ENCODE measurements around the gene DNAJC28. TPM values are rescaled to one million over a fixed set of nuclear protein-coding genes. Genes with fewer than 3 reads are reported as not detected.
"Not testable (repeated sequence)": the region's sequence is repeated elsewhere in the genome, so short reads cannot be mapped to it uniquely, and the experiment has no call there.

DNAJC28 gene
- total RNA-seq, 8 experiments from 2014 or later, result 1.9 to 5.3 (median 2.3) TPM

DNA sequence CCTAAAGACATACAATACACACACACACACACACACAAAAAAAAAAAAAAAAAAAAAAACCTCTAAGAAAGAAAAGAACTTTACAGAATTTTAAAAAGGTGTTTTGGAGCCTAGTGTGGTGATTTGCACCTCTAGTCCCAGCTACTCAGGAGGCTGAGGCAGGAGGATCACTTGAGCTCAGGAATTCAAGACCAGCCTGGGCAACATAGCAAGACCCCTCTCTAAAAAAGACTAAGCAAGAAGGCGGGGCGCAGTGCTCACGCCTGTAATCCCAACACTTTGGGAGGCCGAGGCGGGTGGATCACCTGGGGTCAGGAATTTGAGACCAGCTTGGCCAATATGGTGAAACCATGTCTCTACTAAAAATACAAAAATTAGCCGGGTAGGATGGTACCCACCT is 44.9 kb downstream of the DNAJC28 start:
- ATAC-seq (replicated peaks in 6 of 8); H3K4me3 ChIP-seq; H3K27ac ChIP-seq; H3K4me1 ChIP-seq (replicated peaks in 1 of 2): not testable (repeated sequence)
- 96 to 97% (median 97%) methylated on average over 4 to 6 of the region's 6 CpGs; no CpG with 5 or more reads in 6 of the 10 experiments for WGBS, 10 experiments
- in situ Hi-C loops (cut with MboI; ENCODE audit: low pct_unique_long_range_greater_than_20kb in 2 of 9, low sequenced_read_pairs in 9 of 9, unreplicated experiment in 9 of 9), result loop anchor here in 4 of 9 experiments (10.0 to 25.0 kb wide), 4 partner anchors 242 to 609 kb away; no protein-coding TSS in a partner anchor

- Histone ChIP-seq H3K27ac (no peak overlapping the region), H3K4me3 (no peak overlapping the region), H3K4me1 (replicated peaks in 1 of 2) (no peaks in the 10 kb centered on the region)
- no peak for ATAC-seq (replicated peaks in 6 of 8)
- WGBS, 10 experiments, result 48 to 83% (median 50%) methylated on average over 1 to 2 of the region's 2 CpGs; no CpG with 5 or more reads in 7 of the 10 experiments
- in situ Hi-C loops (cut with MboI; ENCODE audit: low pct_unique_long_range_greater_than_20kb in 2 of 9, low sequenced_read_pairs in 9 of 9, unreplicated experiment in 9 of 9), result loop anchor here in 4 of 9 experiments (10.0 to 25.0 kb wide), 4 partner anchors 240 to 607 kb away; no protein-coding TSS in a partner anchor
Measured at GRCh38 chr21:33444499-33444898, 47.0 kb downstream of the DNAJC28 start.

DNA sequence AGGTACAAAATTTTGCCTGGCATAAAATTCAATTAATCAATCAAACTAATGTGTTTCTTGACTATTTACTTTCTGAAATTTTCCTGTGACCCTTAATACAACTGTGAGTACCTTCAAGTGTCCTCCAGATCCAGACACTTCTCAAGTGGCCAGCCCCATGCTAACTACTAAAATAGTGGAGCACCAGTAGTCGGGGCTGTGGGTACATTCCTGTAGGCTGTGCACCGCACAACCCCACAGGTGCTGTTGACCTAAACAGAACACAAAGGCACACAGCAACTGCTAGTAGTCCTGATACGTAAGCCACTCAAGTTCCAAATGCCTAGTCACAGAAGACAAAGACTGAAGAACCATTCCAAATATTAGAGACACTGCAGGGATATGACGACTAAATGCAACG is 48.3 kb downstream of the DNAJC28 start:
- no peak for ATAC-seq (replicated peaks in 6 of 8)
- in situ Hi-C loops (cut with MboI; ENCODE audit: low pct_unique_long_range_greater_than_20kb in 2 of 9, low sequenced_read_pairs in 9 of 9, unreplicated experiment in 9 of 9), result loop anchor here in 4 of 9 experiments (10.0 to 25.0 kb wide), 4 partner anchors 238 to 606 kb away; no protein-coding TSS in a partner anchor
- Histone ChIP-seq H3K4me1 (replicated peaks in 1 of 2) (no peaks in the 10 kb centered on the region), H3K4me3 (no peak overlapping the region), H3K27ac (no peak overlapping the region)
- 60 to 100% (median 93%) methylated on average over 1 to 5 of the region's 5 CpGs; no CpG with 5 or more reads in 1 of the 10 experiments for WGBS, 10 experiments

DNA sequence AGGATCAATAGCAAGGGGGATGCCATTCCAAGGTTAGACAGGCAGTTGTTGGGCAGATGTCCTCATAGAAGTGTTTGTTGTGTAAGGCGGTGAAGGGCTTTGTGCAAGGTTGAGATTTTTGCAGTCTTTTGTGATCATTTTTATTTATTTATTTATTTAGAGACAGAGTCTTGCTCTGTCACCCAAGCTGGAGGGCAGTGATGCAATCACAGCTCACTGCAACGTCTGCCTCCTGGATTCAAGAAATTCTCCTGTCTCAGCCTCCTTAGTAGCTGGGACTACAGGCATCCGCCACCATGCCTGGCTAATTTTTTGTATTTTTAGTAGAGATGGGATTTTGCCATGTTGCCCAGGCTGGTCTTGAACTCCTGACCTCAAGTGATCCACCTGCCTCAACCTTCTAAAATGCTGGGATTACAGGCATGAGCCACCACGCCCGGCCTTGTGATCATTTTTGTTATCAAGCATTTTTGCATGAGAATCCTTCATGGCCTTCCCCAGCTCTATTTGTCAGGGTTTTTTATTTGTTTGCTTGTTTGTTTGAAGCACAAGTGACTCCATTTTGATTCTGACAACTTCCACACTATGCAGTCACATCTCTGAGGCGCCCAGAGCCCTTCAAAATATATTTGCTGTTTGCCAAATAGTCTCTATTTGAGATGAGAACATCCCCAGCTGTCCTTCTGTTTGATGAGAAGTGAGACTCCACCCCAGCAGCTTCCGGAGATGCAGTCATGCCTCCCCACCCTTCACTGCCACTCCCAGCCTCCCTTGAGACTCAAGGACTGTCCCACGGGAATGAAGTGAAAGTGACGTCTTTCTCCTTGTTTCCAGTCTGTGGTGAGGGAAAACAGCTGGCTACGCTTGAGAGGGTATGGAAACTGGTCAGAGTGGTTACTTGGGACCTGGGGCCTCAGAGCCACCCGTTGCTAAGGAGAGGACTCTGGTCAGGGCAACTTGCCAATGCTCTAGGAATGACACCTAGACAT is 49.7 kb downstream of the DNAJC28 start:
- peak in 7 of 8 experiments; percentile 30 to 94 (median 83) for ATAC-seq (replicated peaks in 6 of 8)
- in situ Hi-C loops (cut with MboI; ENCODE audit: low pct_unique_long_range_greater_than_20kb in 2 of 9, low sequenced_read_pairs in 9 of 9, unreplicated experiment in 9 of 9), result loop anchor here in 4 of 9 experiments (10.0 to 25.0 kb wide), 4 partner anchors 237 to 604 kb away; no protein-coding TSS in a partner anchor
- Histone ChIP-seq H3K27ac (no peak overlapping the region), H3K4me3 (no peak overlapping the region), H3K4me1 (replicated peaks in 1 of 2) (no peaks in the 10 kb centered on the region)
- 0 to 100% (median 68%) methylated on average over 1 to 8 of the region's 11 CpGs for WGBS, 10 experiments

Other genes starting within 250 kb of the DNAJC28 start
- 10 to 100 TPM in 4 of 8 experiments, 1 to 10 TPM in 4; 4.1 to 17.8 (median 9.7) TPM for gene IL10RB, start 225.3 kb downstream of the DNAJC28 start, total RNA-seq
- 10 to 100 TPM; 13.9 to 49.0 (median 17.4) TPM for gene IFNAR1, start 166.7 kb downstream of the DNAJC28 start, total RNA-seq
- 10 to 100 TPM; 21.4 to 58.1 (median 31.9) TPM for gene IFNGR2, start 88.3 kb downstream of the DNAJC28 start, total RNA-seq
- 10 to 100 TPM; 18.5 to 57.6 (median 31.8) TPM for gene TMEM50B, start 11.7 kb downstream of the DNAJC28 start, total RNA-seq
- gene GART, start 50.4 kb upstream of the DNAJC28 start, total RNA-seq, result 100 to 1,000 TPM in 3 of 8 experiments, 10 to 100 TPM in 5; 61.0 to 202 (median 83.0) TPM
- gene SON, start 51.3 kb upstream of the DNAJC28 start, total RNA-seq, result 100 to 1,000 TPM in 7 of 8 experiments, 10 to 100 TPM in 1; 97.3 to 440 (median 181) TPM
- 10 to 100 TPM; 13.6 to 37.6 (median 29.7) TPM for gene DONSON, start 97.0 kb upstream of the DNAJC28 start, total RNA-seq
- gene CRYZL1, start 150.0 kb upstream of the DNAJC28 start, total RNA-seq, result 10 to 100 TPM; 27.0 to 49.3 (median 44.5) TPM
- gene ITSN1, start 150.8 kb upstream of the DNAJC28 start, total RNA-seq, result 10 to 100 TPM; 27.8 to 89.0 (median 36.4) TPM